HepG2 (cell line): ENCODE measurements around the gene SIVA1. TPM values are rescaled to one million over a fixed set of nuclear protein-coding genes. Genes with fewer than 3 reads are reported as not detected.

Experiments
- ATAC-seq: fragments of 200-7000 bp; cut with Tn5 transposase; 3 replicates; pipeline ENCODE4 v1.9.1; 2020; ENCODE audit warnings: mild to moderate bottlenecking, moderate library complexity
- BruUV-seq: library from RNA; stranded (reverse); fragments of 400-500 nt; replicated peaks from 2 replicates; lab custom pipeline; 2021; lab: Mats Ljungman, UMichigan
- CTCF ChIA-PET: fragments of 300-600 bp; formaldehyde crosslinking; extraction: SDS; loops from one replicate; lab custom pipeline; 2021; ENCODE audit warnings: low total read pairs, inconsistent platforms, low intra/inter-chr PET ratio; lab: Yijun Ruan, JAX
- POLR2A ChIA-PET: fragments of 350-600 bp; sonication (Branson Sonifier 250); formaldehyde crosslinking; loops from one replicate; lab custom pipeline; 2020; ENCODE audit warnings: antibody characterized with exemption, inconsistent platforms; lab: Yijun Ruan, JAX
- DNase-seq: peaks from one replicate; pipeline ENCODE4 v3.0.0-alpha.2; 2015; ENCODE audit warnings: low spot score
- FAIRE-seq: peaks from 3 replicates; lab custom pipeline; 2011; peaks lifted over from hg19 to GRCh38; lab: Jason Lieb, UNC
- H2AFZ ChIP-seq: one replicate; pipeline ENCODE4 v1.6.1; 2011; ENCODE audit warnings: low read length, inconsistent platforms
- H3K27ac ChIP-seq: fragments of 300-600 bp; 3 replicates; pipeline ENCODE4 v1.8.0; 2011; ENCODE audit warnings: mixed run types, mild to moderate bottlenecking, mixed read lengths, low read length, inconsistent platforms; ENCODE audit not compliant: insufficient read depth; ENCODE audit errors: extremely low read length
- H3K27me3 ChIP-seq, 2 experiments: fragments of 200-600 bp in 1 of 2; 2 replicates in 1 of 2; 3 replicates in 1 of 2; pipeline versions ENCODE4 v1.6.0 to v1.8.0; 2011; ENCODE audit warnings: low read length in 2 of 2, mild to moderate bottlenecking in 2 of 2, moderate library complexity in 2 of 2, inconsistent platforms in 1 of 2; ENCODE audit not compliant: insufficient read depth in 2 of 2, control insufficient read depth in 1 of 2
- H3K36me3 ChIP-seq, 2 experiments: fragments of 200-600 bp in 1 of 2; replicated peaks in 1 of 2; 2 replicates in 1 of 2; 3 replicates in 1 of 2; pipeline versions ENCODE4 v1.5.1 to v1.8.0; 2011; ENCODE audit warnings: low read length in 2 of 2, inconsistent platforms in 1 of 2; ENCODE audit not compliant: insufficient read depth in 2 of 2, control insufficient read depth in 1 of 2
- H3K4me1 ChIP-seq: 2 replicates; pipeline ENCODE4 v1.5.1; 2012; ENCODE audit warnings: low read length, inconsistent platforms; ENCODE audit not compliant: insufficient read depth
- H3K4me2 ChIP-seq: 2 replicates; pipeline ENCODE4 v1.6.0; 2011; ENCODE audit warnings: low read depth, low read length, inconsistent platforms
- H3K4me3 ChIP-seq, 3 experiments: fragments of 200-600 bp in 1 of 3; sonication (generic), shearing (Covaris generic) in 1 of 3; replicated peaks in 1 of 3; 2 replicates each; pipeline ENCODE4 v1.5.1; 2011 to 2016; ENCODE audit warnings: low read length in 3 of 3, inconsistent platforms in 2 of 3, low read depth in 2 of 3, mild to moderate bottlenecking in 2 of 3, control low read depth in 1 of 3, mixed read lengths in 1 of 3; ENCODE audit not compliant: insufficient read depth in 1 of 3
- H3K79me2 ChIP-seq: one replicate; pipeline ENCODE4 v1.6.1; 2011; ENCODE audit warnings: low read length, inconsistent platforms; ENCODE audit not compliant: insufficient read depth
- H3K9ac ChIP-seq: 2 replicates; pipeline ENCODE4 v1.6.0; 2011; ENCODE audit warnings: mild to moderate bottlenecking, low read depth, low read length, inconsistent platforms; ENCODE audit not compliant: insufficient read depth
- H3K9me3 ChIP-seq: 2 replicates; pipeline ENCODE4 v1.5.1; 2012; ENCODE audit warnings: mild to moderate bottlenecking, low read length
- H4K20me1 ChIP-seq: 2 replicates; pipeline ENCODE4 v1.6.0; 2011; ENCODE audit warnings: inconsistent platforms, mild to moderate bottlenecking, low read length, moderate library complexity; ENCODE audit not compliant: insufficient read depth
- PRMT3 ChIP-seq: sonication (generic); formaldehyde crosslinking; IDR thresholded peaks from 2 replicates; pipeline ENCODE4 v1.8.1; 2022; ENCODE audit warnings: low read depth, mild to moderate bottlenecking, moderate library complexity, missing genetic modification reagents, borderline replicate concordance
- ZMYM3 ChIP-seq: sonication (generic); formaldehyde crosslinking; IDR thresholded peaks from 2 replicates; pipeline ENCODE4 v1.5.1; 2020; ENCODE audit warnings: mild to moderate bottlenecking, missing genetic modification reagents
- ZNF136 ChIP-seq: sonication (generic); formaldehyde crosslinking; IDR thresholded peaks from 2 replicates; pipeline ENCODE4 v1.8.1; 2022; ENCODE audit warnings: low read depth, mild to moderate bottlenecking, moderate library complexity, missing genetic modification reagents
- ZNF225 ChIP-seq: sonication (generic); formaldehyde crosslinking; IDR thresholded peaks from 2 replicates; pipeline ENCODE4 v1.4.0; 2020; ENCODE audit warnings: mild to moderate bottlenecking, missing genetic modification reagents
- ZNF24 ChIP-seq: fragments of 450-650 bp; IDR thresholded peaks from 2 replicates; pipeline ENCODE4 v1.6.1; 2017; ENCODE audit warnings: antibody characterized with exemption, mild to moderate bottlenecking
- ZNF432 ChIP-seq: sonication (generic); formaldehyde crosslinking; IDR thresholded peaks from 2 replicates; pipeline ENCODE4 v1.5.0; 2020; ENCODE audit warnings: missing genetic modification reagents, mild to moderate bottlenecking, borderline replicate concordance
- ZNF557 ChIP-seq: sonication (generic); formaldehyde crosslinking; IDR thresholded peaks from 2 replicates; pipeline ENCODE4 v1.4.0; 2020; ENCODE audit warnings: missing genetic modification reagents
- ZNF75D ChIP-seq: sonication (generic); formaldehyde crosslinking; IDR thresholded peaks from 2 replicates; pipeline ENCODE4 v1.8.1; 2023; ENCODE audit warnings: missing genetic modification reagents, mild to moderate bottlenecking, borderline replicate concordance
- ZSCAN22 ChIP-seq: sonication (generic); formaldehyde crosslinking; IDR thresholded peaks from 2 replicates; pipeline ENCODE4 v1.4.0; 2020; ENCODE audit warnings: mild to moderate bottlenecking, missing genetic modification reagents
- WGBS: methylation state at CpG from one replicate; pipeline ENCODE4 v1.1.6; 2017; ENCODE audit warnings: low lambda C conversion rate; 5-methylcytosine and 5-hydroxymethylcytosine counted together
- in situ Hi-C: cut with HindIII; loops from 2 replicates; pipeline ENCODE4 v1.10.0; 2017; ENCODE audit warnings: low pct_unique_long_range_greater_than_20kb; ENCODE audit not compliant: extremely low pct_ligation_motif_present
- intact Hi-C: fragments of 100-400 bp; cut with micrococcal nuclease; formaldehyde crosslinking; loops from one replicate; pipeline ENCODE4 v1.10.0; 2022; ENCODE audit not compliant: unreplicated experiment
- polyA plus RNA-seq, 8 experiments: library from polyadenylated mRNA; depleted of rRNA in 3 of 8; stranded (reverse) in 7 of 8; unstranded in 1 of 8; fragments of >200 nt; fragmentation: Illumina TruSeq in 4 of 8; extraction: Trizol in 4 of 8; gene quantifications; 2 replicates each; pipeline versions ENCODE4 v1.2.1 to v1.2.3, GENCODE V29; 2011 to 2016; ENCODE audit warnings: low read depth in 4 of 8, missing spikeins in 1 of 8, mixed read lengths in 1 of 8; ENCODE audit not compliant: insufficient read depth in 1 of 8
- total RNA-seq, 5 experiments: library from RNA; depleted of rRNA; stranded (reverse); fragments of >200 nt; fragmentation: Illumina TruSeq; extraction: Trizol; gene quantifications; 2 replicates each; pipeline ENCODE4 v1.2.3, GENCODE V29; 2016; ENCODE audit warnings: low read depth in 1 of 5
- TF ChIP-seq, protein P1 (sequence below): sonication (generic); formaldehyde crosslinking; IDR thresholded peaks from 2 replicates; pipeline ENCODE4 v1.9.0; 2021; ENCODE audit warnings: missing genetic modification reagents, borderline replicate concordance
- TF ChIP-seq, protein P2 (sequence below): sonication (generic); formaldehyde crosslinking; IDR thresholded peaks from 2 replicates; pipeline ENCODE4 v1.8.1; 2023; ENCODE audit warnings: mild to moderate bottlenecking, inconsistent platforms, moderate library complexity, missing genetic modification reagents, borderline replicate concordance
- TF ChIP-seq, protein P3 (sequence below): sonication (generic); formaldehyde crosslinking; IDR thresholded peaks from 2 replicates; pipeline ENCODE4 v1.5.0; 2020; ENCODE audit warnings: missing genetic modification reagents, mild to moderate bottlenecking, borderline replicate concordance
- TF ChIP-seq, protein P4 (sequence below): IDR thresholded peaks from 2 replicates; pipeline ENCODE4 v1.4.0; 2020; ENCODE audit warnings: mild to moderate bottlenecking, missing genetic modification reagents
- TF ChIP-seq, protein P5 (sequence below): sonication (generic); formaldehyde crosslinking; IDR thresholded peaks from 2 replicates; pipeline ENCODE4 v1.5.1; 2020; ENCODE audit warnings: missing genetic modification reagents, mild to moderate bottlenecking, borderline replicate concordance

The SIVA1 gene
- total and polyA plus RNA-seq, 2 of the 13 experiments (the other 11 are each of a cell fraction or from before 2014, with no cell fraction given): 123 to 186 TPM

DNA sequence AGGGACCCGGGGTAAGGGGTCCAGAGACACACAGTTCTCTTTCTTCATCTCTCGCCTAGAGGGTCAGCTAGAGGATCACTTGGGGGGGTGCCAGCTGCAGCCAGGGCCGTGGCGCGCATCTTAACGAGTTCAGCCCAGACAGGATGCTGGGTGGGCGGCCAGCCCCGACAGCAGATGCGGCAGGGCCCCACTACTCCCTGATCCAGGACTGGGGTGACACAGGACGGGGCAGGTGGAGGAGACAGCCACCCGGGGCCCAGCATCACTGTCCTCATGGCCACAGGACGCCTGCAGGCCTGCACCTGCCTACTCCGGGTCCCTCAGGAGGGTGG lies 29.8 kb downstream of the SIVA1 start:
- Histone ChIP-seq H3K27me3 (no peaks in the 10 kb centered on the region), H3K9me3 (no peaks in the 10 kb centered on the region), H3K4me3 (no peak overlapping the region), H2AFZ (no peak overlapping the region), H3K4me1 (peaks cover 2% of the 10 kb centered on the region), H4K20me1 (0 out of 2 replicates have a peak, but pooled peaks cover under 1% of the 10 kb centered on the region), H3K9ac (no peak overlapping the region), H3K79me2 (no peaks in the 10 kb centered on the region), H3K36me3 (peaks cover 12 to 14% of the 10 kb centered on the region in 2 experiments; a peak in 2 of 5 replicates), H3K27ac (no peak overlapping the region), H3K4me2 (no peak overlapping the region)
- intact Hi-C loops: no loop called here
- WGBS: 80% methylated on average over 1 of the region's 13 CpGs
- FAIRE-seq (no peak), ATAC-seq (no peak), DNase-seq (no peak)
- no TSS peak for BruUV-seq
- POLR2A ChIA-PET: no interaction called here
- in situ Hi-C loops: no loop called here
- CTCF ChIA-PET: no interaction called here
- TF ChIP-seq, protein P1, sequence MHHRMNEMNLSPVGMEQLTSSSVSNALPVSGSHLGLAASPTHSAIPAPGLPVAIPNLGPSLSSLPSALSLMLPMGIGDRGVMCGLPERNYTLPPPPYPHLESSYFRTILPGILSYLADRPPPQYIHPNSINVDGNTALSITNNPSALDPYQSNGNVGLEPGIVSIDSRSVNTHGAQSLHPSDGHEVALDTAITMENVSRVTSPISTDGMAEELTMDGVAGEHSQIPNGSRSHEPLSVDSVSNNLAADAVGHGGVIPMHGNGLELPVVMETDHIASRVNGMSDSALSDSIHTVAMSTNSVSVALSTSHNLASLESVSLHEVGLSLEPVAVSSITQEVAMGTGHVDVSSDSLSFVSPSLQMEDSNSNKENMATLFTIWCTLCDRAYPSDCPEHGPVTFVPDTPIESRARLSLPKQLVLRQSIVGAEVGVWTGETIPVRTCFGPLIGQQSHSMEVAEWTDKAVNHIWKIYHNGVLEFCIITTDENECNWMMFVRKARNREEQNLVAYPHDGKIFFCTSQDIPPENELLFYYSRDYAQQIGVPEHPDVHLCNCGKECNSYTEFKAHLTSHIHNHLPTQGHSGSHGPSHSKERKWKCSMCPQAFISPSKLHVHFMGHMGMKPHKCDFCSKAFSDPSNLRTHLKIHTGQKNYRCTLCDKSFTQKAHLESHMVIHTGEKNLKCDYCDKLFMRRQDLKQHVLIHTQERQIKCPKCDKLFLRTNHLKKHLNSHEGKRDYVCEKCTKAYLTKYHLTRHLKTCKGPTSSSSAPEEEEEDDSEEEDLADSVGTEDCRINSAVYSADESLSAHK (CRISPR knock-in tag): no peak
- no peak for TF ChIP-seq ZNF75D (CRISPR knock-in tag)
- no peak for TF ChIP-seq PRMT3 (CRISPR knock-in tag)
- TF ChIP-seq, protein P2, sequence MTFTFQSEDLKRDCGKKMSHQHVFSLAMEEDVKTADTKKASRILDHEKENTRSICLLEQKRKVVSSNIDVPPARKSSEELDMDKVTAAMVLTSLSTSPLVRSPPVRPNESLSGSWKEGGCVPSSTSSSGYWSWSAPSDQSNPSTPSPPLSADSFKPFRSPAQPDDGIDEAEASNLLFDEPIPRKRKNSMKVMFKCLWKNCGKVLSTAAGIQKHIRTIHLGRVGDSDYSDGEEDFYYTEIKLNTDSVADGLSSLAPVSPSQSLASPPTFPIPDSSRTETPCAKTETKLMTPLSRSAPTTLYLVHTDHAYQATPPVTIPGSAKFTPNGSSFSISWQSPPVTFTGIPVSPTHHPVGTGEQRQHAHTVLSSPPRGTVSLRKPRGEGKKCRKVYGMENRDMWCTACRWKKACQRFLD: no peak
- TF ChIP-seq ZNF557: no peak
- no peak for TF ChIP-seq ZNF136 (CRISPR knock-in tag)
- TF ChIP-seq ZNF24: no peak
- TF ChIP-seq ZSCAN22 (CRISPR knock-in tag): no peak
- TF ChIP-seq, protein P3, sequence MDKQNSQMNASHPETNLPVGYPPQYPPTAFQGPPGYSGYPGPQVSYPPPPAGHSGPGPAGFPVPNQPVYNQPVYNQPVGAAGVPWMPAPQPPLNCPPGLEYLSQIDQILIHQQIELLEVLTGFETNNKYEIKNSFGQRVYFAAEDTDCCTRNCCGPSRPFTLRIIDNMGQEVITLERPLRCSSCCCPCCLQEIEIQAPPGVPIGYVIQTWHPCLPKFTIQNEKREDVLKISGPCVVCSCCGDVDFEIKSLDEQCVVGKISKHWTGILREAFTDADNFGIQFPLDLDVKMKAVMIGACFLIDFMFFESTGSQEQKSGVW: no peak
- TF ChIP-seq, protein P4, sequence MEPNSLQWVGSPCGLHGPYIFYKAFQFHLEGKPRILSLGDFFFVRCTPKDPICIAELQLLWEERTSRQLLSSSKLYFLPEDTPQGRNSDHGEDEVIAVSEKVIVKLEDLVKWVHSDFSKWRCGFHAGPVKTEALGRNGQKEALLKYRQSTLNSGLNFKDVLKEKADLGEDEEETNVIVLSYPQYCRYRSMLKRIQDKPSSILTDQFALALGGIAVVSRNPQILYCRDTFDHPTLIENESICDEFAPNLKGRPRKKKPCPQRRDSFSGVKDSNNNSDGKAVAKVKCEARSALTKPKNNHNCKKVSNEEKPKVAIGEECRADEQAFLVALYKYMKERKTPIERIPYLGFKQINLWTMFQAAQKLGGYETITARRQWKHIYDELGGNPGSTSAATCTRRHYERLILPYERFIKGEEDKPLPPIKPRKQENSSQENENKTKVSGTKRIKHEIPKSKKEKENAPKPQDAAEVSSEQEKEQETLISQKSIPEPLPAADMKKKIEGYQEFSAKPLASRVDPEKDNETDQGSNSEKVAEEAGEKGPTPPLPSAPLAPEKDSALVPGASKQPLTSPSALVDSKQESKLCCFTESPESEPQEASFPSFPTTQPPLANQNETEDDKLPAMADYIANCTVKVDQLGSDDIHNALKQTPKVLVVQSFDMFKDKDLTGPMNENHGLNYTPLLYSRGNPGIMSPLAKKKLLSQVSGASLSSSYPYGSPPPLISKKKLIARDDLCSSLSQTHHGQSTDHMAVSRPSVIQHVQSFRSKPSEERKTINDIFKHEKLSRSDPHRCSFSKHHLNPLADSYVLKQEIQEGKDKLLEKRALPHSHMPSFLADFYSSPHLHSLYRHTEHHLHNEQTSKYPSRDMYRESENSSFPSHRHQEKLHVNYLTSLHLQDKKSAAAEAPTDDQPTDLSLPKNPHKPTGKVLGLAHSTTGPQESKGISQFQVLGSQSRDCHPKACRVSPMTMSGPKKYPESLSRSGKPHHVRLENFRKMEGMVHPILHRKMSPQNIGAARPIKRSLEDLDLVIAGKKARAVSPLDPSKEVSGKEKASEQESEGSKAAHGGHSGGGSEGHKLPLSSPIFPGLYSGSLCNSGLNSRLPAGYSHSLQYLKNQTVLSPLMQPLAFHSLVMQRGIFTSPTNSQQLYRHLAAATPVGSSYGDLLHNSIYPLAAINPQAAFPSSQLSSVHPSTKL (CRISPR knock-in tag): no peak
- no peak for TF ChIP-seq ZMYM3 (CRISPR knock-in tag)
- TF ChIP-seq ZNF432 (CRISPR knock-in tag): no peak
- TF ChIP-seq ZNF225: no peak
- TF ChIP-seq, protein P5, sequence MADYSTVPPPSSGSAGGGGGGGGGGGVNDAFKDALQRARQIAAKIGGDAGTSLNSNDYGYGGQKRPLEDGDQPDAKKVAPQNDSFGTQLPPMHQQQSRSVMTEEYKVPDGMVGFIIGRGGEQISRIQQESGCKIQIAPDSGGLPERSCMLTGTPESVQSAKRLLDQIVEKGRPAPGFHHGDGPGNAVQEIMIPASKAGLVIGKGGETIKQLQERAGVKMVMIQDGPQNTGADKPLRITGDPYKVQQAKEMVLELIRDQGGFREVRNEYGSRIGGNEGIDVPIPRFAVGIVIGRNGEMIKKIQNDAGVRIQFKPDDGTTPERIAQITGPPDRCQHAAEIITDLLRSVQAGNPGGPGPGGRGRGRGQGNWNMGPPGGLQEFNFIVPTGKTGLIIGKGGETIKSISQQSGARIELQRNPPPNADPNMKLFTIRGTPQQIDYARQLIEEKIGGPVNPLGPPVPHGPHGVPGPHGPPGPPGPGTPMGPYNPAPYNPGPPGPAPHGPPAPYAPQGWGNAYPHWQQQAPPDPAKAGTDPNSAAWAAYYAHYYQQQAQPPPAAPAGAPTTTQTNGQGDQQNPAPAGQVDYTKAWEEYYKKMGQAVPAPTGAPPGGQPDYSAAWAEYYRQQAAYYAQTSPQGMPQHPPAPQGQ (CRISPR knock-in tag): no peak
